Measurements from ENCODE around the gene RAPGEF6.

DNA sequence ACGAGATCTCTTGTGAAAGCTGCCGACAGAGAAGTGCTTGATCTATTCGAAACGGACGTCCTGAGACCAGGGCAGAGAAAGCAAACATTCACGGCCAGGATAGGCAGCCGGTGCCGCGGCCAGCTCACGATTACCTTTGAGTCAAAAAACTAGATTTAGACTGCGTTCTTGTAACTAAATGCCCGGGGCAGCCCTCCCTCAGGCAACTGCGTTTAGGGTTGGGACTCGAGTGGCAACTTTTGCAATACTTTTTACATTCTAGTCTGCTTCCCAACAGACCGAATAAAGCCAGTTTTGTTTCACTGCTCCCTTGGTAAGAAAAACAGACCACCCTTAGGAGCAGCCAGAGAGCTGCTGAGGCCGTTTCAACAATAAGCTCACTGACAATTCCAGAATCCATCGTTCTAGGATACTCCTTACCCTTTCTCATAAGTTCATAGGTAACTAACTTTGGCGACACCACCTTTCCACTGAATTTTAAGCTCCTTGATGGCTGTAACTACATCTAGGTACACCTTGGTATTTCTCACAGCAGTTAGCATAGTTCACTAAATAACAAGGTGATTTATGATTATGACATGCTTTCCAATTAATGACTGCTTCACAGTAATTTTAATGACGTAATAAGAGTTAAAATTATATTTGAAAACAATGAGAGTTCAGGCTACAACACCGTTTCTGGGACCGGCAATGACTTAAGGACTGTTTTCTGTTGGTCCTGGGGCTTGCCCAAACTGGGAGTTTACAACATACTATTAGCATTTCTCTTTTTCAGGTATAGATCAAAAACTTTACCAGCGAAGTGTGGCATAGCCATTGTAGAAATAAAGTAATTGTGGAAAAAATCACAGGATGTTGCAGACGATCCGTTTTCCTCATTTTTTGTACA lies 899 bp upstream of the RAPGEF6 start:
- TF ChIP-seq, protein P1, sequence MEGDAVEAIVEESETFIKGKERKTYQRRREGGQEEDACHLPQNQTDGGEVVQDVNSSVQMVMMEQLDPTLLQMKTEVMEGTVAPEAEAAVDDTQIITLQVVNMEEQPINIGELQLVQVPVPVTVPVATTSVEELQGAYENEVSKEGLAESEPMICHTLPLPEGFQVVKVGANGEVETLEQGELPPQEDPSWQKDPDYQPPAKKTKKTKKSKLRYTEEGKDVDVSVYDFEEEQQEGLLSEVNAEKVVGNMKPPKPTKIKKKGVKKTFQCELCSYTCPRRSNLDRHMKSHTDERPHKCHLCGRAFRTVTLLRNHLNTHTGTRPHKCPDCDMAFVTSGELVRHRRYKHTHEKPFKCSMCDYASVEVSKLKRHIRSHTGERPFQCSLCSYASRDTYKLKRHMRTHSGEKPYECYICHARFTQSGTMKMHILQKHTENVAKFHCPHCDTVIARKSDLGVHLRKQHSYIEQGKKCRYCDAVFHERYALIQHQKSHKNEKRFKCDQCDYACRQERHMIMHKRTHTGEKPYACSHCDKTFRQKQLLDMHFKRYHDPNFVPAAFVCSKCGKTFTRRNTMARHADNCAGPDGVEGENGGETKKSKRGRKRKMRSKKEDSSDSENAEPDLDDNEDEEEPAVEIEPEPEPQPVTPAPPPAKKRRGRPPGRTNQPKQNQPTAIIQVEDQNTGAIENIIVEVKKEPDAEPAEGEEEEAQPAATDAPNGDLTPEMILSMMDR (IDR thresholded peaks at IDR 0.05), result peak in 1 of 3 donors; percentile 19
- TF ChIP-seq POLR2A (IDR thresholded peaks at IDR 0.05), result no peak
